HL-60 (cell line): ENCODE results near the gene ABI3BP.

Experiments
- DNase-seq, 2 experiments: peaks; one replicate each; pipeline ENCODE4 v3.0.0-alpha.2; 2010 to 2020; ENCODE audit warnings: low read depth in 1 of 2, low spot score in 1 of 2
- H3K27ac ChIP-seq: fragments of 250-450 bp; sonication (Bioruptor Pico); replicated peaks from 2 replicates; pipeline ENCODE4 v1.5.1; 2020; ENCODE audit warnings: mild to moderate bottlenecking, moderate library complexity
- H3K27me3 ChIP-seq: fragments of 250-450 bp; sonication (Bioruptor Pico); 2 replicates; pipeline ENCODE4 v1.5.1; 2021; ENCODE audit warnings: mild to moderate bottlenecking, moderate library complexity; ENCODE audit not compliant: insufficient read depth, poor library complexity, severe bottlenecking
- H3K4me3 ChIP-seq: replicated peaks from 2 replicates; pipeline ENCODE4 v1.5.1; 2011; ENCODE audit warnings: mild to moderate bottlenecking, control low read depth, low read length; ENCODE audit not compliant: insufficient read depth
- GABPA ChIP-seq: IDR thresholded peaks from 2 replicates; pipeline ENCODE4 v1.6.1; 2012; ENCODE audit warnings: low read depth
- POLR2AphosphoS5 ChIP-seq: IDR thresholded peaks from 2 replicates; pipeline ENCODE4 v1.6.1; 2012; ENCODE audit warnings: low read depth
- SPI1 ChIP-seq: IDR thresholded peaks from 2 replicates; pipeline ENCODE4 v1.6.1; 2012; ENCODE audit warnings: low read depth, mild to moderate bottlenecking, borderline replicate concordance
- TF ChIP-seq, protein P1 (sequence below): IDR thresholded peaks from one replicate; pipeline ENCODE4 v1.5.1; 2011; ENCODE audit warnings: low read length, control low read depth, inconsistent platforms; ENCODE audit not compliant: insufficient read depth
- TF ChIP-seq, protein P2 (sequence below): IDR thresholded peaks from 2 replicates; pipeline ENCODE4 v1.6.1; 2012; ENCODE audit warnings: low read depth; ENCODE audit not compliant: insufficient replicate concordance

ABI3BP gene

DNA sequence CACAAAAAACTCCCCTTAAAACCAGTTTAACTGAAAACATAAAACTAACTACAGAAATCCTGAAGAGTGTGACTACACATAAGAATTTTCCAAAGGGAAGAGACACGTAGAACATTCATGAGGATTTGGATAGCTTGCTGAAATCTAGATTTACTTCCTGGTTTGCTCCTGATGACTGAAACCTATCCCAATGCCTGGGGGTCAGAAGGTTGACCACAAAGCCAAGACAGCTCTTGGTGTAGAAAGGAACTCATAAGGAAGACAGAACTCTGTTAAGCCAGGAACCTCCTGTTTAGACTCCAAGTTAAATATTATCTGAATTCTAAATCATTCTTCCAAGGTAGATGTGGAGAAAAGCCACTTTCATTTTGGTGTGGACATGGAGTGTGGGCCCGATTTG lies 191.1 kb downstream of the ABI3BP start:
- no peak overlapping the region for H3K27ac ChIP-seq
- H3K27me3 ChIP-seq = no peaks in the 10 kb centered on the region
- TF ChIP-seq, protein P1, sequence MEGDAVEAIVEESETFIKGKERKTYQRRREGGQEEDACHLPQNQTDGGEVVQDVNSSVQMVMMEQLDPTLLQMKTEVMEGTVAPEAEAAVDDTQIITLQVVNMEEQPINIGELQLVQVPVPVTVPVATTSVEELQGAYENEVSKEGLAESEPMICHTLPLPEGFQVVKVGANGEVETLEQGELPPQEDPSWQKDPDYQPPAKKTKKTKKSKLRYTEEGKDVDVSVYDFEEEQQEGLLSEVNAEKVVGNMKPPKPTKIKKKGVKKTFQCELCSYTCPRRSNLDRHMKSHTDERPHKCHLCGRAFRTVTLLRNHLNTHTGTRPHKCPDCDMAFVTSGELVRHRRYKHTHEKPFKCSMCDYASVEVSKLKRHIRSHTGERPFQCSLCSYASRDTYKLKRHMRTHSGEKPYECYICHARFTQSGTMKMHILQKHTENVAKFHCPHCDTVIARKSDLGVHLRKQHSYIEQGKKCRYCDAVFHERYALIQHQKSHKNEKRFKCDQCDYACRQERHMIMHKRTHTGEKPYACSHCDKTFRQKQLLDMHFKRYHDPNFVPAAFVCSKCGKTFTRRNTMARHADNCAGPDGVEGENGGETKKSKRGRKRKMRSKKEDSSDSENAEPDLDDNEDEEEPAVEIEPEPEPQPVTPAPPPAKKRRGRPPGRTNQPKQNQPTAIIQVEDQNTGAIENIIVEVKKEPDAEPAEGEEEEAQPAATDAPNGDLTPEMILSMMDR = no peak
- TF ChIP-seq POLR2AphosphoS5 (no peak), SPI1 (no peak), GABPA (no peak)
- TF ChIP-seq, protein P2, sequence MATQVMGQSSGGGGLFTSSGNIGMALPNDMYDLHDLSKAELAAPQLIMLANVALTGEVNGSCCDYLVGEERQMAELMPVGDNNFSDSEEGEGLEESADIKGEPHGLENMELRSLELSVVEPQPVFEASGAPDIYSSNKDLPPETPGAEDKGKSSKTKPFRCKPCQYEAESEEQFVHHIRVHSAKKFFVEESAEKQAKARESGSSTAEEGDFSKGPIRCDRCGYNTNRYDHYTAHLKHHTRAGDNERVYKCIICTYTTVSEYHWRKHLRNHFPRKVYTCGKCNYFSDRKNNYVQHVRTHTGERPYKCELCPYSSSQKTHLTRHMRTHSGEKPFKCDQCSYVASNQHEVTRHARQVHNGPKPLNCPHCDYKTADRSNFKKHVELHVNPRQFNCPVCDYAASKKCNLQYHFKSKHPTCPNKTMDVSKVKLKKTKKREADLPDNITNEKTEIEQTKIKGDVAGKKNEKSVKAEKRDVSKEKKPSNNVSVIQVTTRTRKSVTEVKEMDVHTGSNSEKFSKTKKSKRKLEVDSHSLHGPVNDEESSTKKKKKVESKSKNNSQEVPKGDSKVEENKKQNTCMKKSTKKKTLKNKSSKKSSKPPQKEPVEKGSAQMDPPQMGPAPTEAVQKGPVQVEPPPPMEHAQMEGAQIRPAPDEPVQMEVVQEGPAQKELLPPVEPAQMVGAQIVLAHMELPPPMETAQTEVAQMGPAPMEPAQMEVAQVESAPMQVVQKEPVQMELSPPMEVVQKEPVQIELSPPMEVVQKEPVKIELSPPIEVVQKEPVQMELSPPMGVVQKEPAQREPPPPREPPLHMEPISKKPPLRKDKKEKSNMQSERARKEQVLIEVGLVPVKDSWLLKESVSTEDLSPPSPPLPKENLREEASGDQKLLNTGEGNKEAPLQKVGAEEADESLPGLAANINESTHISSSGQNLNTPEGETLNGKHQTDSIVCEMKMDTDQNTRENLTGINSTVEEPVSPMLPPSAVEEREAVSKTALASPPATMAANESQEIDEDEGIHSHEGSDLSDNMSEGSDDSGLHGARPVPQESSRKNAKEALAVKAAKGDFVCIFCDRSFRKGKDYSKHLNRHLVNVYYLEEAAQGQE = no peak
- DNase-seq = no peak
- H3K4me3 ChIP-seq = no peak overlapping the region

DNA sequence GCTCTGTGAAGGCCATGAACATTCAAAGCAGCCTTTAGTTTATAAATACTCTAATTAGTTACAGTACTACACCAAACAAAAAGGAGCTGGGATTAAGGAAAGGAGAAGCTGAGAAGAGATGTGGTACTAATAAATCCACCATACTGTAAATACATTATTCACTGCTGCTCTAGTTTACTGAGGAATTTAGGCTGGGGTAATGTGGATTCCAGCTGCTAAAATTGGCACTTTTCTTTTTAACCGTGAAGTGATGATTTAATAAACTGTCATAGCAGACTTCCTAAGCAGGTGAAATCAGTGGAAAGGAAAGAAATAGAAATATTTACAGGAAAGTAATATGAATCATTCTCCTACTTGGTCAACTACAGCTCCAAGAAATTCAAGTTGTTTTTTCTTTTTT lies 195.2 kb downstream of the ABI3BP start:
- no peak overlapping the region for H3K4me3 ChIP-seq
- TF ChIP-seq, protein P1 = no peak
- TF ChIP-seq SPI1 = no peak
- TF ChIP-seq GABPA = no peak
- TF ChIP-seq POLR2AphosphoS5 = no peak
- TF ChIP-seq, protein P2 = no peak

DNA sequence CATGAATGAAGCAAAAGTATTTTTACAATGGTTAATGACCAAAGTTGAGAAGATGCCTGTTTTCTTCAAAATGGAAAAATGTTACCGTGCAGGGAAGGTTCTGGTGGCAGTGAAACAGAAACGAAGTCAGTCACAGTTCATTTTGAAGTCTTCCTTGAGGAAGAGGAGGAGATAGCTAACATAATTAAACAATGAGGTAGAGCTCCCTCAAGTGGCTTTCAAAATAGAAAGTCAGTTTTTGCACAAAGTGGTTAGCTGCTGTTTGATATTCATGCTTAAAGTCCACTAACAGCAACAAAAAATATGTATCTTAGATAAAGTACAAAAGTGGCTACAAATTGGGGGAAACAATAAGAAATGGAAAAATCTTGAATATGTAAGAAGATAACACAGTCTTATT lies 196.7 kb downstream of the ABI3BP start:
- no peak for DNase-seq
- Histone ChIP-seq H3K27me3 (no peaks in the 10 kb centered on the region), H3K4me3 (no peak overlapping the region), H3K27ac (no peak overlapping the region)
- TF ChIP-seq POLR2AphosphoS5 = no peak
- no peak for TF ChIP-seq SPI1
- TF ChIP-seq, protein P2 = no peak
- TF ChIP-seq, protein P1 = no peak
- no peak for TF ChIP-seq GABPA

More for the DNA sequence above, 195.2 kb downstream of the ABI3BP start:
- DNase-seq = no peak
- H3K27ac ChIP-seq = no peak overlapping the region
- H3K27me3 ChIP-seq = no peaks in the 10 kb centered on the region
